Activated CD4-positive, alpha-beta T cell treated with anti-CD3 and anti-CD28 coated beads, Interleukin-2, Interleukin-4, amounts not matched to agents 100 ng/mL and 50 ng/mL, durations not matched to agents 16 hours and 8 hours (primary cell): Measurements from ENCODE around the gene CCDC201.

Source experiments
- DNase-seq: peaks from one replicate; pipeline ENCODE4 v3.0.0-alpha.2; 2020; ENCODE audit warnings: low spot score

CCDC201 gene

DNA sequence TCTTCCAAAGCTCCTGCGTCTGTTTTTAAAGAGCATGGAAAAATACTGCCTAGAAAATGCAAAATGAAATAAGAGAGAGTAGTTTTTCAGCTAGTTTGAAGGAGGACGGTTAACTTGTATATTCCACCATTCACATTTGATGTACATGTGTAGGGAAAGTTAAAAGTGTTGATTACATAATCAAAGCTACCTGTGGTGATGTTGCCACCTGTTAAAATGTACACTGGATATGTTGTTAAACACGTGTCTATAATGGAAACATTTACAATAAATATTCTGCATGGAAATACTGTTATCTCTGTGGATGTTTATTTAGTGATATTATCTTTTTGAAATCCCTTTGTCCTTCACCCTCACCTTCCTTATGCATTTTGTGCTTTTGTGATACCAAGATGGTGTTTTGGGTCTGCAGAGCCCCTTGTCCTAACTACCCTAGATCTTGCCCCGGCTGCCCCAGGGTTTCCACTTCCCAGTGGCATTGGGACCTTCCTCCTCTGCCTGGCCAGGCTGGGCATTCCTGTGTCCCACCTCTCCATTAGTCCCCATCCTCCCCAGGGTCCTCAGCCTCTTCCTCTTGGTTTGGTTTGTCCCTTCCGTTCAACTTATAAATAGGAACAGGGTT is 20.6 kb upstream of the CCDC201 start:
- no peak for DNase-seq

DNA sequence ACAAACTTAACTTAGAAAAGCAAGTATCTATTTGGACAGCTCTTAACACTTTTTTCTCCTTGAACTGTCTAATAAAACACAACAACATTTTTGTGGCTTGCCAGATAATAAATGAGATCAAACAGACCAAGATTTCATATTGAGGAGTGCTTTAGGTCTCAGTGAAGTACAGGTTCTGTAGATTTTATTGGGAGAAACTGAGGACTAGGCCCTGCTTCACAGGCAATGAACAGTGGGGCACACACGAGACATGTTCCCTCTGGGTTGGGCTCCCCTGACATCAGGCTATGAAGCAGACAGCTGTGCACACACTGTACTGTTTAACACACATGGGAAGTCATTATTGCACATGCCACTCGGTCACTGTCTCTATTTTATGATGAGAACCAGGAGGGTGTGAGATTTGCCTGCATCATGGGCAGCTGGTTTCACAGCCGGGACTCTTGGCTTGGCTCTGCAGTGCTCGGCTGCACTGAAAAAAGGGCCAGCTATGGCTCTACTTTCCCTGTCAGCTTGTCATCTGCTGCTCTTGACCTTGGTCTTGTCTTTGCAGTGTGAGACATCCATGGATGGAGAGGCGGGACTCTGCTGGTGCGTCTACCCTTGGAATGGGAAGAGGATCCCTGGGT is 19.6 kb upstream of the CCDC201 start:
- DNase-seq = no peak

DNA sequence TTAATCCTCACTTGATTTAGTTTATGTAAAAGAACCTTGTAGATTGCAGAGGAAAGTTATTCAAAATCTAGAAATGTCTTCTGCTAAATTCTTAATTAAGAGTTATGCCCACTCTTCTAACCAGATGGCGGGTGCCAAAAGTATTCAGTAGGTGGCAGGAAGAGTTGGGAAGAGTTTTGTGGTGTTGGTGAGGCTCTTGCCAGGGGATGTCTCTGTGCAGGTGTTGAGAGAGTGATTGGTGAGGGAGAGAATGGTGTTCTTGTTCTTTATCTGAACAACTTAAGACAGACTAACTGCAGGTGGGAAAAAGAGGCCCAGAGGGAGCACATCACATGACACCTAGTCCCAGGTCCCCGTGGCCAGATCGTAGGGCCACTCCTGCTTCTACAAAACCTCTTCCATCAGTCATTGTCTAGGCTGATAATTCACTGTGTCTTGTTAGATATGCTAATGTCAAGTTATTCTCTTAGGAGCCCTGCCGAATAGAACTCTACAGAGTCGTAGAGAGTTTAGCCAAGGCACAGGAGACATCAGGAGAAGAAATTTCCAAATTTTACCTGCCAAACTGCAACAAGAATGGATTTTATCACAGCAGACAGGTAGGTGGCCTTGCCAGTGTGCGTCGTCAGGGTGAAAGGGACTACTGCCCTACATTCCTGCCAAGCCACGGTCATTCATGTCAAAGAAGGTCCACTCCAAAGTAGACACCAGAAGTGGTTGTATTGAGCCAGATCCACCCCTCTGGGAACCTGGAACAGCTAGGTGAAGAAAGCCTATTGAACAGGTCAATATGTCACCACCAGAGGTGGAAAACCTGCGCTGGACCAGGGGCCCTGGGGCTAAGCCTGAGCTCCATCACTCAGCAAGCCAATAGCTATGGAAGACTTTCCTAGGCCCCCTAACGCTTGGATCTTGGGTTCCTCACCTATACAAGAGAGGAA is 18.9 kb upstream of the CCDC201 start:
- no peak for DNase-seq

DNA sequence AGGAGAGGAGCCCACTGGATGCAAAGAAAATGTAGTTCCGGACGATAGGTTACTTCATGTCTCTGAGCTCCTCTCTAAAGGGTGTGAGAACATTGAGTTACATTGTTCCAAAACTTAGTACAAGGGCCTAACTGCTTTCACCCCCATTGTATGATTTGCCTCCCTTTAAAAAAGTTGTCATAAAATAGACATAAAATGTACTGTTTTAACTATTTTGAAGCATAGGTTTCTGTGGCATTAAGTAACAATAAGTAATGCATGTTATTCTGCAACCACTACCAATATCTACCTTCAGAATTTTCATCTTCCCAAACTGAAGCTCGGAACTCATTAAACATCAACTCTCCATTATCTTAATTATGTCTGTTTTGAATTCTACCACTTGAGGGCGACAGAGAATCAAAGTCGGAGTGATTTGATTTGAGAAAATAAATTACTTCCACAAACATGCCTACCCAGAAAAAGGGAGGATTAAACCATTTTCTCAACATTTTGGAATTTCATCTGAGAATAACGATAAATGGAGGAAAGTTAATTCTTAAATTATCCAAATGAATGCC is 18.1 kb upstream of the CCDC201 start:
- peak; percentile 8 for DNase-seq

DNA sequence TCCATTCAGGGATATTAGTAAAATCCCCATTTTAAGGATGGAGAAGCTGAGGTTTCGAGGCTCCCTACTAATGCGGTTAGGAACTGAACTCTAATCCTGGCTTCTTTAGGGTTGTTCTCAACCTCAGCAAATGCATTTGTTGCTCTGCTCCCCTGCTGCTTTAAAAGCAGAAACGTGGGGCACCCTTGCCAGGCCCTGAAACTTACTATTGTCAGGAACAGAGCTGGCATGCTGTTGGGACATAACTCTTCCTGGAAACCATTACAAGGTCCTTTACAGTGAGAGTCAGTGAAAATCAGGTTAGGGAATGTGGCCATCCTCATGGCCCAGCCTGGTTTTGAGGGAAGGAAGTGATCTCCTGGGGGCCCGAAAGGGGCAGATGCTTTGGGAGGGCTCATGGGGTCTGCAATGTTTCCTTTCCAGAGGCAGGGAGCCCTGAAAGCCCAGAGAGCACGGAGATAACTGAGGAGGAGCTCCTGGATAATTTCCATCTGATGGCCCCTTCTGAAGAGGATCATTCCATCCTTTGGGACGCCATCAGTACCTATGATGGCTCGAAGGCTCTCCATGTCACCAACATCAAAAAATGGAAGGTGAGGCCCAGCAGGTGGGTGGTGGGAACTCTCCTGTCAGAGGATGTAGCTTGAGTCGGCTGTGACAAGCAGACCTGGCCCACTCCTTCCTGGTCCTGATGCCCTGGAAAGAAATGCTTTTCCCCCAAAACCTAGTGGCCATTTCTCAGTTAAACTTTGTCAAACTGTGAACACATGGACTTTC is 17.4 kb upstream of the CCDC201 start:
- DNase-seq = no peak

DNA sequence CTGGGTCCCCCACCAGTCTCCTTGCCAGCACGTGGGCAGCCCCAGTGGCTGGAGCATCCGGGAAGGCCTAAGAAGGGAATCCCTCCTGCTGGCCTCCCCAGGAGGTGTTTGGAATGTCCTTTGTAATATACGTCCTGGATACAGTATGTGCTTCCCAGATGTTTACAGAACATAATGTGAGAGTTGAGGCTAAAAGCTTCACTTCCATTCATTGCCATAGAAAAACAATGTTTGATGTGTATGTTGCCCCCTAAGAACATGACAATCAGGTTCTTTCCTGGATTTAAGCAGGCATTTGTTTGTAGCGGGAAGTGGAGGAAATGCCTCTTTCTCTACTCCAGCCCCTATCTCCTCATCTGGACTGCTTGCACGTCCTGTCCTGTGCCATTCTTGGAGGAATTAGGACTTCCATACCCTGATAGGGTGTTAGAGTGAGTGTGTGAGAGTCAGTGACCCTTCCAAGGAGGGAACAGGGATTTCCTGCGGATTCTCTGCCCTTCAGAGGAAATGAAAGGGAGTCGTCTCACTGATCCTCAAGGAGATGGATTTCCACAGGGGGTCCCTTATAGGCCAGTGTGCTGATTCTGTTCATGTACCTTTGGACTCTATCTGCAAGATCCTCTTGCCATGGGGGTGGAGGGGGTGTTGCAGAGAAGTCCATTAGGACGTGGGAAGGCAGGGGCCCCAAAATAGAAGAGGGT is 16.6 kb upstream of the CCDC201 start:
- no peak for DNase-seq

DNA sequence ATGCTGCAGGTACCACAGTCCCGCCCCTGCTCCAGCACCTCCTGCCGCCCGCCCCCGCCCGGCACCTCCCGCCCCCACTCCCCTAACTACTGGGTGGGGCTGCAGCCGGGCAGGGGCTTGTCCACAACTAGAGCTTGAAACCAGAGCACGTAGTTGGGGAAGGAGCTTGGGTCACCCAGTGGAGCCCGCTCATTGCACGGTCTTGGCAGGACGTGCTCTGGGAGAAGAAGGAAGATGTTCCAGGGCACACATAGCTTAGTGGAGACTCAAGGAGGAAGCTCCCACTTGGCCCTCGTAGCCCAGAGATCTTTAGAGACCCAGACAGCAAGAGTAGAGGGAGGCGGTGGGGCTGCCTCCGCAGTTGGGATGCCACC is 16.1 kb upstream of the CCDC201 start:
- no peak for DNase-seq

DNA sequence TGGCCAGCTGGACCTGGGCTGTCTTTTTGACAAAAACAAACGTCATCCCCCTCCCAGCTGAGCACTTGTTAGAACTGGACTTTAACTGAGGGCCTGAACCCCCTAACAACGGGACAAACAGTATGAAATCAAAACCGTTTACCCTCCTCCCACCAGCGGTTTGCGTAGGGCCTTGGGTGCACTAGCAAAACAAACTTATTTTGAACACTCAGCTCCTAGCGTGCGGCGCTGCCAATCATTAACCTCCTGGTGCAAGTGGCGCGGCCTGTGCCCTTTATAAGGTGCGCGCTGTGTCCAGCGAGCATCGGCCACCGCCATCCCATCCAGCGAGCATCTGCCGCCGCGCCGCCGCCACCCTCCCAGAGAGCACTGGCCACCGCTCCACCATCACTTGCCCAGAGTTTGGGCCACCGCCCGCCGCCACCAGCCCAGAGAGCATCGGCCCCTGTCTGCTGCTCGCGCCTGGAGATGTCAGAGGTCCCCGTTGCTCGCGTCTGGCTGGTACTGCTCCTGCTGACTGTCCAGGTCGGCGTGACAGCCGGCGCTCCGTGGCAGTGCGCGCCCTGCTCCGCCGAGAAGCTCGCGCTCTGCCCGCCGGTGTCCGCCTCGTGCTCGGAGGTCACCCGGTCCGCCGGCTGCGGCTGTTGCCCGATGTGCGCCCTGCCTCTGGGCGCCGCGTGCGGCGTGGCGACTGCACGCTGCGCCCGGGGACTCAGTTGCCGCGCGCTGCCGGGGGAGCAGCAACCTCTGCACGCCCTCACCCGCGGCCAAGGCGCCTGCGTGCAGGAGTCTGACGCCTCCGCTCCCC is 15.5 kb upstream of the CCDC201 start, which contains the start of gene IGFBP1:
IGFBP1 (plus strand) TSS at position 304 of the 808 bp plus-strand sequence; CDS start at position 469, 165 bp downstream.
- no peak for DNase-seq

DNA sequence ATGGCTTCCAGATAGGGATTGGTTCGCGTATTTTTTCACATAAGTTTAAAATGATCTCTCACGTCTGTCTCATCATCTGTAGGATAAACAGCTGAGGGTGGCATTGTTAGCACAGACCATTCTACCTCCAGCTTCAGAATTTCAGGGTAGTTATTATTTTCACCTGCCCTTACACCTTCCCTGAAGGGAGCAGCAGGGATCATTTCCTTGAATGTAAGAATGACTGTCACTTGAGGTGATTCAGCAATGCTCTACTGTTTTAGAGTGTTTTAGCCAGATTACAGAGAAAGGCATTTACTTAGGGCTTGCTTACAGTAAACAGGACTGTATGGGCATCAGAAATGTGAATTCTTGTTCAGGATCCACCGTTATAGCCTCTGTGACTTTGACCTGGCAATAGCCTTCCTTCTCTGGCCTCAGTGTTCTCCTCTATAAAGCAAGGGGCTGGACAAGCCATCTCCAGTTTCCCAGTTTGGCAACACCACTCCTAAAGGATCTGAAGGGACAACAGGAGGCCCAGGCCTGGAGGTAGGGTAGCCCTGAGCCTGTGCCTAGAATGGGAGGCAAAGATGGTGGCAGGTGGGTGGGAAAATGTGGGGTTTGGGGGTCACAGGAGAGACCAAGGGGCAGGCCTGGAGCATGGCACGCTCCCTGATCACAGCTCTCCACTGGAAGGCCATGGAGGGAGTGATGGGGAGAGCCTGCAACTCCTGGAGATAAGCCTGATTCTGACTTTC is 14.2 kb upstream of the CCDC201 start:
- no peak for DNase-seq

DNA sequence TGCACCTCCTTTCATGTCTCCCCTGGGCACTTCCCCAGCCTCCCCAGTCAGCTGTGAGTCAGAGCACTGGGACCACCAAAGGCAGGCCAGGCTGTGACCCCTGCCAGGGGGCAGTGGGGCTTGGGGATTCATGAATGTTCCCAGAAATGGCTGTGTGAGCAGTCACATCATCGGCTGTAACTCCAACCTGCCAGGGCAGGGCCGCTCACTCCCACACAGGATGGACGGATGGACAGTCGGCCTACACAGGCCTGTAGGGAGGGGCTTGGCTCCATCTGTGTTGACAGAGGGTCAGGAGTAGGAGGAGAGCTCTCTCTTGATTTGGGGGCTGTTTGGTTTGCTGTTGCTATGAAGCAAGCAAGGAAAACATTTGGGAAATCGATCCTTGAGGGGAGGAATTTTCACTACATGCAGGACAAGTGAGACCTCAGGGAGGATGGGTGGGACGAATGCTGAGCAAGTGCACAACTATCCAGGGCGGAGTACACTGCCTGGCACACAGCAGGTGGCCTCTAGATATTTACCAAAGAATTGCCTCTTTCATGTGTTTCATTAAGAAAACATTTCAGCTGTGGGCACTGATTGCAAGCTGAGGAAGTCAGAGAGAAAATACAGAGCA is 12.5 kb upstream of the CCDC201 start:
- DNase-seq = no peak

DNA sequence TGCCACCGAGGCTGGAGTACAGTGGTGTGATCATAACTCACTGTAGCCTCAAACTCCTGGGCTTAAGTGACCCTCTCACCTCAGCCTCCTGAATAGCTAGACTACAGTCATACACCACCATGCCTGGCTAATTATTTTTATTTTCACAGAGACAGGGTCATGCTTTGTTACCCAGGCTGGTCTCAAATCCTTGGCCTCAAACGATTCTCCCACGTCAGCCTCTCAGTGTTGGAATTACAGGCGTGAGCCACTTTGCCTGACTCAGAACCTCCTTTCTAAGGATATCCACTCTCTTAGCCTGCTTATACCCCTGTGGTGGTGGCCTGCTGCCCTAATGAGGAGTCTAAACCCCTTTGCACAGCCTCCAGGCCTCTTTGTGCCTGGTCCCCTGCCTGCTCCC is 11.3 kb upstream of the CCDC201 start:
- no peak for DNase-seq

DNA sequence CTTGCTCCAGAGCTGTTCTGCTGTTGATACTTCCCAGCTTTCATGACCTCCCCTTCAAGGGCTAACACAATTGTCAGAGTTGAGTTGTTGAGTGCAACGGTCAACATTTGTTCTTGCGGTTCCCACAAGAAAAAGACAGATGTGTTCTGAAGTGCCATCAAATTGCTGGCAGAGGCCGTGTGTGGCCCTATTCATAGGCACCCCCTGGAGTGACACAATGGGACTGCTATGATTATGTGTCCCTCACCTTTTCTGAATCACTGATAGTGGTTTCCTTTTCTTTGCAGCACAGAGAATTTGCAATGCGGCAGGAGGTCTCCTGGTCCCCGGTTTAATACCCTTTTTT is 9.6 kb upstream of the CCDC201 start:
- no peak for DNase-seq

DNA sequence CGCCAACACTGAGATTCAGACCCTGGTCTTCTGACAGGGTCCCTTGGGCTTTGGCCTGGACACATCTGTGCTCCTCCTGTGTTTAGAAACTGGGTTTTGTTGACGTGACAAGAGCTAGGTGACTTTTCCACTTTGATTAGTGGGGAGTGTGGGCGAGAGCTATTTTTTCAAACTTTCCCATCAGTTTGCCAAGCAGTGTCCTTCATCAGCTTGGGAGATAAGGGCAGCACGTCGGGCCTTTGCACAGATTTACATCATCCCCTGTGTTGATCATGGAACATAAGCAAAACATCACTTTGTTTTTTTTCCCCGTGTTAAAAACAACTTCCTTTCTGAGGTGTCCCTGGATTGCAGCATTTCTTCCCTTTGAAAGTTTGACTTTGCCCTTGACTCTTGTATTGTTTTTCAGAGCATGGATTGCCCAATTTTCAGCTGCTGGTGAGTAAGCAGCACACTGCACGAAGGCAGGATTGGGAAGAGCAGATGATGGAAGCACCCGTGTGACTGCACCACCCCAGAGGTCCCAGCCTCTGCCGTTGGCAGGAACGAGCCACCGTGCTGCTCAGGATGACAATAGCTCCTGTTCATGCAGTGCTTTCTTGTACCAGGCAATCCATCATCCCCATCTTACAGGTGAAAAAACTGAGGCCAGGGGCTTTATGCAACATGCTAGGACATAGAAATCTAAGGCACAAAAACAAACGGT is 9.0 kb upstream of the CCDC201 start:
- no peak for DNase-seq

DNA sequence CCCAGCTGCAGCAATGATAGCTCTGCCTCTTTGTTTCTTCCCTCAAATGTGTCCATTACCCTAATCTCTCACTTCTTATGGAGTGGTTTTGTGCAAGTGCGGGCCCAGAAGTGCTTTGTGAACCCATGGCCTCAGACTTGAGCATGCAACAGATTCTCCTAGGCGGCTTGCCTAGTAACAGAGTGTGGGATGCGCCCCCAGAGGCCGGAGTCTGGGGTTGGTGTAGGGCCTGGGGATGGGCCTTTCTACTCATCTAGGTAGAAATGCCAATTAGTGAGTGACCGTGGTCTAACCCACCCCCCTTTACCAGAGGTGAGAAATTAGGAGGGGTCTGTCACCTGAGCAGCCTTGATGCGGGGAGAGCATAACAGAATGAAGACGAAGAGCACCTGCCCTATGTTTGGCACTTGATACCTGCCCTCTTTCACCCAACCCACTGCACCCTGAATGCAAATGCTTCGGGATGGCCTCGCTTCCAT is 8.4 kb upstream of the CCDC201 start:
- no peak for DNase-seq

DNA sequence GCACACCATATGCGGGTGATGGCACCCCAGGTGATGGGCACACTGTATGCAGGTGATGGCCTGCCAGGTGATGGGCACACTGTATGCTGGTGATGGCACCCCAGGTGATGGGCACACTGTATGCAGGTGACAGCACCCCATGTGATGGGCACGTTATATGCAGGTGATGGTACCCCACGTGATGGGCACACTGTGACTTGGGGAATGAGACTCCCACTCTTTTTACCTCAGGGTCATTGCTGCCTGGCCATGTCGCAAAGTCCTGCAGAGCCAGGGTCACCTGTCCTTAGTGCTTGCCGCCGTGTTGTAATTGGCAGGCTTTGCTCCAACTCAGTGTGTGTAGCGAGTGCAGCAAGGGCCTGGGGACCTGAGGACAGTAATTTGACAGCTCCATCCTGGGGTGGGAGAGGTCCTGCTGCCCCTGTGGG is 7.6 kb upstream of the CCDC201 start:
- DNase-seq = no peak

DNA sequence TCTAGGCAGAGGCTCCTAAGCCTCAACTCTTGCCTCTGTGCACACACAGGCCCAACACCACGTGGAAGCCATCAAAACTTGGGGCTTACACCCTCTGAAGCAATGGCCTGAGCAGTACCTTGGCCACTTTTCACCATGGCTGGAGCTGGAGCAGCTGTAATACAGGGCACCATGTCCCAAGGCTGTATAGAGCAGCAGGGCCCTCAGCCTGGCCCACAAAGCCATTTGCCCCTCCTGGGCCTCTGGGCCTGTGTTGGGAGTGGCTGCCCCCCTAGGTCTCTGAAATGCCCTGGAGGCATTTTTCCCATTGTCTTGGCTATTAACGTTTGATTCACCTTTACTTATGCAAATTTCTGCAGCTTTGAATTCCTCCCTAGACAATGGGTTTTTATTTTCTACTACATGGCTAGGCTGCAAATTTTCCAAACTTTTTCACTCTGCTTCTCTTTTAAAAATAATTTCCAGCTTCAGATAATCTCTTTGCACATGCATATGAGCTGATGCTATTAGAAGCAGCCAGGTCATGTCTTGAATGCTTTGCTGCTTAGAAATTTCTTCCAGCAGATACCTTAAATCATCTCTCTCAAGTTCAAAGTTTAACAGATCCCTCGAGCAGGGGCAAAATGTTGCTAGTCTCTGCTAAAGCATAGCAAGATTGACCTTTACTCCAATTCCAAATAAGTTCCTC is 5.7 kb upstream of the CCDC201 start:
- DNase-seq = no peak

DNA sequence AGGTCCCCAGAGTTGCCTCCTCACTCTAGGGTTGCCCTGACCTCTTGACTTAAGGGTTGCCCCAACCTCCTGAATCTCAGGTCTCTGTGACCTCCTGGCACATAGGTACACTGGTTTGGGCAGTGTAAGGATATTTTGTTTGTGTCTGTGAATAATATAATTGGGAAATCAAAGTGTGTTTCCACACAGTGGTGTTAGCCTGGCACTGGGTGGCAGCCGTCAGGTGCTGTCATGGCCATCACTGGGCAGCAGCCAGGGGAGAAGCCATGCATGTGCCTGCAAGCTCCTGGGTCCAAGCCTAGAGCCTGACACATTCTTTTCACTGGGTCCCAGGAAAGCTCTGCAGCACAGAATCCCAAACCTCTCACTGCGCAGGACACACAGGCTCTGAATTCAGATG is 3.6 kb upstream of the CCDC201 start:
- no peak for DNase-seq
